Mucosa of gallbladder (tissue), 1 donor: ENCODE results near the gene FAM209A. TPM values are rescaled to one million over a fixed set of nuclear protein-coding genes. Genes with fewer than 3 reads are reported as not detected.
"Not testable (repeated sequence)": the region's sequence is repeated elsewhere in the genome, so short reads cannot be mapped to it uniquely, and the experiment has no call there.

Experiments
- DNase-seq: peaks from one replicate; pipeline ENCODE4 v3.0.0-alpha.2; 2020; ENCODE audit warnings: low spot score
- total RNA-seq: library from RNA; stranded (reverse); gene quantifications from one replicate; pipeline ENCODE4 v1.2.1, GENCODE V29; 2021
- donor health status: DM: no; HTN: no; CAD: no.

The FAM209A gene, protein sequence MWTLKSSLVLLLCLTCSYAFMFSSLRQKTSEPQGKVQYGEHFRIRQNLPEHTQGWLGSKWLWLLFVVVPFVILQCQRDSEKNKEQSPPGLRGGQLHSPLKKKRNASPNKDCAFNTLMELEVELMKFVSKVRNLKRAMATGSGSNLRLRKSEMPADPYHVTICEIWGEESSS
- 0.46 TPM for total RNA-seq

DNA sequence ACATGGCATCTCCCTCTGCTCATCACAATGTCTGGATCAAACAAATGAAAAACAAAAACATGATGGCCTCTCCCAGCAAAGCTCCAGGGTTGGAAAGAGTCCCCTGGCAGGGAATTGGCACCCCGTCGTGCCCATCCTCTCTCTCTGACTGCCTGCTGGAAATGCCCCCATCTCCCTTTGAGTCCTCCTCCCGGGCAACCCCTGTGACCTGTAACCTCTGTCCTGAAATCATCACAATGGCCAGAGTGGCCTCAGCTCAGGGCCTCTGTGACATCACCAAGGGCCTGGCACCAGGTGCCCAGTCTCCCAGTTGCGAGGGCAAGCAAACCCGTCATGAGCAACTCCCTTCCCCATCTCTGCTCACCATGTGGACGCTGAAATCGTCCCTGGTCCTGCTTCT is at the start of gene FAM209A:
FAM209A (plus strand) TSS at position 301 of the 400 bp plus-strand sequence; CDS start at position 366, 65 bp downstream.
- DNase-seq = not testable (repeated sequence)

DNA sequence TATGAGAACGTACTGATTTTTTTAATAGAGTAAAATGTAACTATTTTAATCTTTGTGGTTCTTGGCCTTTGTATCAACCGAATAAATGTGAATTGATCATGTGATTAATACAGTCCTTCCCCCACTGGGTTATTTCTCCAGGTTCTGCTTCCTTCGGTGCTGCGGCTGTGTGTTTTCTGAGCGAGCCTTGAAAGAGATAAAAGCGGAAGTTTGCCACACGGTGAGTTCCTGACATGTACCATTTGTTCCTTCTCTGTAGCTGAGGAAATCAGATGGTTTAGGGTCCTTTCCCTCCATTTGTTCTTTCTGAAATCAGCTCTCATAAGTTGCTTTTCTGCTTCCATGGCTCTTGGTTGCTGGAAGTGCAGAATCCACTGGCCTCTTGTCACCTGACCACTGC is 40.6 kb upstream of the FAM209A start:
- DNase-seq = no peak

DNA sequence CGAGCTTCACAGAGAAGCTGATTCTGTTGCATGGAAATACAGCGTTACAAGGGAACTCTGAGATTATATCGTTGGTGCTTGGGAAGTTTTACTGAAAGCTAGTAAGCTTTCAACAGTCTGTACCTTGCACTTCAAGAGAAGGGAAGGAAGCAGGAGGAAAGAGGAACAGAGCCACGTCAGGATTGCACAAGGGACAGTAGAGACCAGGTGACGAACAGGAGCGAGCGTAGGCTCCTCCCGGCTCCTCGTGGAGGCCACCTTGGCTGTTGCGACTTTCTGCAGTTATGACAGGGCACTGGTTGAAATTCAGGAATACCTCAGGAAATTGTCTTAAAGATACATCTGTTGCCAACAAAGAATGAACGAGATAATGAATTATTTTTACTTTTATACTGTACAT is 37.3 kb upstream of the FAM209A start:
- DNase-seq = no peak

DNA sequence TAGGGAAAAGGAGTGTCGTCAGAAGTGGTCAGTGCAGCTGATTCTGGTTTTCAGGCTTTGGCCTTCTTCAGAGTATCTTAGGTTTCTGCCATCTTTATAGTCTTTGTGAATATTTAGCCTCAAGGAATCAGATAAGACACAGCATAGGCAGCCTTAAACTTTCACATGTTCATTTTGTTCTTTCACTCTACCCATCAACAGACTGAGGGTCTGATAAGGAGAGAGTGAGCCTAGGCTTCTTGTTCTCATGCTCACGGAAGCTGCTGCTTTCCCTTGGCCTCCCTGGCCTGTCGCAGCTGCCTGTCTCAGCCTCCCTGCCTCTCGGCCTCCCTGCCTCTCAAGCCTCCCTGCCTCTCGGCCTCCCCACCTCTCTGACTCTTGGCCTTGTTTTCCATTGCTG is 36.0 kb upstream of the FAM209A start:
- DNase-seq = no peak

DNA sequence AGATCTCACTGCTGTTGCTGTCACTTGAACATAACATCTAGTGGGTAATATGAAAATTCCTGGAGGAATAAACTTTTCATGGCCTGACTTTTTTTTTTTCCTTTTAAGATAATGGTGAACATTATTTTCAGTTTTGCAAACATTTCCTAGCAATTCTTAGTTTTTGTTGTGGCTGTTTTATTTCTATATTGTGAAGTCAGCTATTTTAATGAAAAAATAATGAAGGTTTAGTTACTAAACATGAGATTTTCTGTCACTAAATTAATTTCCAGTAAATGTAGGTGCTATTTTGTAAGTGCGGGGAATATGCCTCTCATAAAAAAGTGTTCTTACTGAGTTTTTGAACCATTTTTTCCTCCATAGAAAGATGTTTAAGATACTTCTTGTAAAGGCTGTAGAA is 23.4 kb upstream of the FAM209A start:
- DNase-seq = no peak

DNA sequence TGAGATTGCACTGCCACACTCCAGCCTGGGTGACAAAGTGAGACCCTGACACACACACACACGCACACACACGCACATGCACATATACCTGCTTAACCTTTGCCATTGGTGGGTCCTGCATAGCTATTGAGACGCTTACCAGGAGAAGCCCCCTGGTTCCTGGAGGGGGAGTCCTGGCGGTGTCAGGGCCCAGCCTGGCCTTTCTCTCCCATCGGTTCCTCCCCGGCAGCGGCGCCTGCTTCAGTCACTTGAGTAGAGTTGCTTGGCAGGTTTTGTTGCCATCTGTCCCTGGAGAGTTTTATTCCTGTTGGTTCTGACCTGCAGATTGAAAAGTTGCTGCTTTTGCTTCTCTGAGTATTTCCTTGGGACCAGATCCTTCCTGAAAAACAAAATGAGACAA is 20.6 kb upstream of the FAM209A start:
- DNase-seq = no peak

DNA sequence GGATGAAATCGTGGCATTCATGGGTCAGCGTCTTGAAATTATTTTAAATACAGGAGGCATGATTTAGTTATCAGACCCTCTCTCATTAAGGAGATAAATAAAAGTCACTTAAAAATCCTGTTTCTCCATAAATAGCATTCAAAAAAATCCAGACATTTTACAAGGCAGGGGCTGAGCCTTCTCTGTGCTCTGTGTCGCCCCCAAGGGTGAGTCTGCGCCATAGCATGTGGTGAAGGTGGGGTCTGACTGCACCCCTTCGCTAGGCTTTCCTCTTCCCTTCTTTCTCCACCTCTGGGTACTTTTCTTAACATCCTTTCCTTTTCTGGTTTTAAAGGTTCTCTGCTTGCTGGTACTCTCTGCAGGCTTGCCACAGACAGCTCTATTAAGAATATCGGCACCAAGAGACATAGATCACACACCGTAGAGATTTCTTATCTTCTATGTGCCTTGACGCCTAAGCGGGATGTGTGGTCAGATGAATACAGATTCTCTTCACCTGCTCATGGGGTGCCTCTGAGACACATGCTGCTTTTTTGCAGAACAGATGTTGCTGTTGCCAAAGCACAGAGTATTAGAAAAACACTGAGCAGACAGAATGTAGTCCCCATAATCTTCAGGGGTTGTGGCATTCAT is 20.1 kb upstream of the FAM209A start:
- DNase-seq = no peak

DNA sequence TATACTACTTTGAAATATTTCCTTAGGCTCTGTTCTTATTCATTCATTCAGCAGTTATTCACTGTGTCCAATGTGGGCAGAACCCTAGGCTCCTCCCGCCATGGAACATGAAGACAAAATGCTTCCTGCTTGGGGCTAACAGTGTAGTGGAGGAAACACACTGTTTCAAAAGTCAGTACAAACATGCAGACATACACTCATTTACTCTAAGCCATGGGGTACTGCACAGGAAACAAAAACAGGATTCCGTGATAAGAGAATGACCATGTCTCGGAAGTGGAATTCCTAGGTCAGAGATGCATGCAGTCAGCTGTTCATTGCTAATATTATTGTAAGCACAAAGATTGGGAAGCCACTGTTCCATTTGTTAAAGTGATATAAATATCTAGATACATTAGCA is 18.4 kb upstream of the FAM209A start:
- no peak for DNase-seq

DNA sequence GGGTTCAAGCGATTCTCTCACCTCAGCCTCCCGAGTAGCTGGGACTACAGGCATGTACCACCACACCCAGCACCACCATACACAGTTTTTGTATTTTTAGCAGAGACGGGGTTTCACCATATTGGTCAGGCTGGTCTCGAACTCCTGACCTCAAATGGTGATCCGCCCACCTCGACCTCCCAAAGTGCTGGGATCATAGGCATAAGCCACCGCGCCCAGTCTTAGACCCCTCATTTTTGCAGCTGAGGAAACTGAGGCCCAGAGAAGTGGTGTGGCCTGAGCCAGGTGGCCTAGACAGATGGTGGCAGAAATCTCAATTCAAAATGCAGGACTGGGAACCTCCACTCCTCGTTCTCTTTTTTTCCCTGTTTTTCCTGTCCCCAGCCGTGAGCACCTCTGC is 12.6 kb upstream of the FAM209A start:
- DNase-seq = no peak

DNA sequence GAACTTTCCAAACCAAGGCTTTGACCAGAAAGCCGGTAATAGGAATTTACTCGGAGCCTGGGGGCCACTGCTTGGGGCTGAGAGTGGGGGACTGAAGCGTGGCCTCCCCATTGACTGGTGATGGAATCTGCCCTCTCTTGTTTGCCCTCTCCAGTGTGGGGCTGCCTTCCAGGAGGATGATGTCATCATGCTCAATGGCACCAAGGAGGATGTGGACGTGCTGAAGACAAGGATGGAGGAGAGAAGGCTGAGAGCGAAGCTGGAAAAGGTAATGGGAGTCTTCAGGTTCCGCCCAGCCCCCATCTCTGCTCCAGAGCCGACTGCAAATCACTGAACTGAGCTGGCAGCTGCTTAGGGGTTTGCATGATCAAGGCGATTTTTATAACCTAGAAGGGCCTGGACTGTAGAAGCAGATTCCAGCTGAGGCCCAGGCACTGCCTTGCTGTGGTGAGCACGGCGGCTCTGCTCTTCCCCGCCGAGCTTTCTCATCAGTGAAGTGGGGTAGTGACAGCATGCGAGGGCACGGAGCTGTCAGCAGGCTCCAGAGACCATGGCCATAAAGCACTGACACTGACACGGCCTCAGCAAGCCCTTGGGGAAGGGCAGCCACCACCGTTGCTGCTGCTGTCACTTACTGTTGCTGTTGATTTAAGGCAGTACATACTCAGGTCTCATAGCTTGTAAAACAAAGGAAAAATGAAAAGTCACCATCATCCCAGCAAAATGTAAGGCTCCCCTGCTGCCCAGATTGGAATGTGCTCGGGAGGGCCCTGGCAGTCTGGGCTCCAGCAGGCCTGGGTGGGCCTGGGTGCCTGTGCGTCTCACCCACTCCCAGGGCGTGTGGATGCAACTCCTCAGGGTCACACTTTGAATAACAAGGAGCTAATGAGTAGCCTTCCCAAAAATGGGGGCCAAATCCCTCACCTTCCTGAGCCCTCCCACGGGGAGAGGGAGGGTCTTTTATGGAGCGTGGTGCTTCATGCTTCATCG is 11.1 kb upstream of the FAM209A start:
- DNase-seq = no peak

DNA sequence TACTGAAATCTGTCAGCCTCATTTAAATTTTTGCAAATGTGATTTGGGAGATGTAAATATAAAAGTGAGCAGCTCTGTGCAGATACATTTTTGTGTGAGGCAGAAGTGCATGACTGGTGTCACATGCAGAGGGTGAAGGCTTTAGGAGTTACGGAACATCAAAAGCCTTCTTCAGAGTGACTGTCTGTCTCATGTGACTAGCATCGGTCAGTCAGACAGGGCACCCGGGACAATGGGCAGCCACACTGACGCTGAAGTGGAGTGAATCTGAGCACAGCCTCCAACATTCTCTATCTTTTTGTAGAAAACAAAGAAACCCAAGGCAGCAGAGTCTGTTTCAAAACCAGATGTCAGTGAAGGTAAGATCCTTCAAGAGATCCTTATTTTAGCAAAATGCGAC is 7.9 kb upstream of the FAM209A start:
- DNase-seq = no peak

DNA sequence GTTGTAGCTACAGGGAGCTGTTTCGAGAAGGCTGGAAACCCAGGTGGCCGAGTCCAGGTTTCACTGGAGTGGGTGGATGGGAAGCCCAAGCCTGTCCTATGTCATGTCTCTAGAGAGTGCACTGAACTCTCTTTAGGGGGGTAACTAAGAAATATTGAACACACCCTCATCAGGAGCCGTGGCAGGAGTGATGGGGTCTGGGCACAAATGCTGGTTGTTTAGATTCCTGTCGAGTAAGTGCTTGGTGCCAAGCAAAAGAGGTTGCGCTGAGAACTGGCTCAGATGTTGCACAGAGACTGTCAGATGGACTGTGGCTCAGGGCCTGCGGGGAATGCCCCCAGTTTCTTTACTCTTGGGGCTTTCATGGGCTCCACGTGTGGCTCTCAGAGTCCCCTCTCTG is 7.3 kb upstream of the FAM209A start:
- DNase-seq = no peak

DNA sequence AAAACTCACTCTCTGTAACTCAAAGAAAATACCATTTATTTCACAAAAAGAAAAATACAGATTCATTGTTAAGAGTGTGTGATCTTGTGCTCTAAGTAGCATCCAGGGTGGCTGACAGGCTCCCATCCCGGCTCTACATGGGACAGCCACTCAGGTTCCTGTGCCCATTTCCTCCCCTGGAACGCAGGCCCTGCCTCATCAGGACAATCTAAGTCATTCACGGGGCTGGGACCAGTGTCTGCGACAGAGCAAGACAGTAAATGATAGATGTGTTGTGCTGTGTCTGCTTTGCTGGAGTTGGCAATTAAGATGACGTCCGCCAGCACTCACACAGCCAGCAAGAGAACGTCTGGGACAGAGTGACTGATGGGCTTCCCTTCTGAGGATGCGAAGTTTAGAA is 6.9 kb upstream of the FAM209A start:
- no peak for DNase-seq

DNA sequence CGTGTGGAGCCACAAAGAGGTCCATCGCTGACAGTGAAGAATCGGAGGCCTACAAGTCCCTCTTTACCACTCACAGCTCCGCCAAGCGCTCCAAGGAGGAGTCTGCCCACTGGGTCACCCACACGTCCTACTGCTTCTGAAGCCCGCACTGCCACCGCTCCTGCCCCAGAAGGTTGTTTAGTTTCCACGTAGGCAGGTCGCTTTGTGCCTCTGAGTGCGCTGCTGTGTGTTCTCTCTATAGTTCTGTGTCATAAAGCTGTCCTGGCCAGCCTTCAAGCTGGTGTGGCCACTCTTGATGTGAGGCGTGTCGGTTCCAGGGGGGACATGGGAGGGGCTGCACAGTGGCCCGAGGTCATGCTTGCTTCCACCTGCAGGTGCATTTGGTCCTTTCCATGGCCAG is 6.4 kb upstream of the FAM209A start:
- DNase-seq = no peak

DNA sequence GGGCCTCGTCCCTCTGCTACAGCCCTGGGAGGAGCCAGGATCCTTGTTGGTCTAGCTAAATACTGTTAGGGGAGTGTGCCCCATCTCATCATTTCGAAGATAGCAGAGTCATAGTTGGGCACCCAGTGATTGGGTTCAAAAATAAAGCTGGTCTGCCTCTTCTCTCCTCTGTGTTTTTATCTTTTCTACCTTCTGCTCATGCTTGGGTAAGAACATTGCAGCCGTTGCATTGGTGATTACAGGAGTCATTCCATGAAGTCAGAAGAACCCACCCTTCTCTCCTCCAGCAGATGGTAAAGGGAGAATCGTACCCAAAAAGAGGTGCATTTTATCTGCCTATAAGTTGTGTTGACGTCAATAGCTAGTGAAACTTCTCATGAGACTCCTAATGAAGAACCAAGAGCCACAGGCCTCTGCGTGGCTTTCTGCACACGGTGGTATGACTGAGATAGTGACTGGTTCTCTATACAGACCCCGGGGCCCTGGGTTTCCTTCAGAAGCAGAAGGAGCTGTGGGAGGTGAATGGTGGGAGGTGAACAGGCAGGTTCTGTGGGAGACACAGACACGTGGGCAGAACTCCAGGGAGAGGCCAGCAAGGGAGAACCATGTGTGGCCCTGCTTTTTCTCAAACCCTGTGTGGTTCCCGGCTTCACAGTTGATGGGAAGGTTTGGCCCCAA is 5.7 kb upstream of the FAM209A start:
- DNase-seq = no peak

DNA sequence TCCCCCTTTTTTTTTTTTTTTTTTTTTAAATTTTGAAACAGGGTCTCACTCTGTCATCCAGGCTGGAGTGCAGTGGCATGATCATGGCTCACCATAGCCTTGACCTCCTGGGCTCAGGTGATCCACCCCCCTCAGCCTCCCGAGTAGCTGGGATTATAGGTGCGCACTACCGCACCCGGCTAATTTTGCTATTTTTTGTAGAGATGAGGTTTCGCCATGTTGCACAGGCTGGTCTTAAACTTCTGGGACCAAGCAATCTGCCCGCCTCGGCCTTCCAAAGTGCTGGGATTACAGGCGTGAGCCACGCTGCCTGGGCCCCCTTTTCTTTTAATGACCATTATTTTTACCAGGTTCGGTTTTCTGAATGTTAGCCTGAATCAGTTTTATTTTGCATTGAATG is 5.0 kb upstream of the FAM209A start:
- DNase-seq = no peak

DNA sequence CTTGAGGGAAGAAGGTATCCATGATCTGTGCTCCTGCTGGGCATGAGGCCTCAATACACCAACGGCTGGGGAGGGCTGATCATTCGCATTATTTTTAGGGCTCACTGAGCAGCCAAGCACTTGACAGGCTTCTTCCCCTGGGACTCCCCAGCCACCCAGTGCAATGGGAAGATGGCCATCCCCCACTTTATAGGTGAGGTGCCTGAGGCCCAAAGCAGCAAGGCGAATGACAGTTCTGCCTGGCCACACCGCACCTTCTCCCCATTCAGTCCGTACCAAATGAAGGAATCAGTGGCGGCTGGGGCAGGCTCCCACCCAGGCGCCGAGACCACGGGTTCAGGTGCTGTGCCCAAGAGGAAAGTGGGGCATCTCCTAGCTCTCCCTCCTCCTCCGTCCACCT is 4.4 kb upstream of the FAM209A start:
- DNase-seq = no peak

DNA sequence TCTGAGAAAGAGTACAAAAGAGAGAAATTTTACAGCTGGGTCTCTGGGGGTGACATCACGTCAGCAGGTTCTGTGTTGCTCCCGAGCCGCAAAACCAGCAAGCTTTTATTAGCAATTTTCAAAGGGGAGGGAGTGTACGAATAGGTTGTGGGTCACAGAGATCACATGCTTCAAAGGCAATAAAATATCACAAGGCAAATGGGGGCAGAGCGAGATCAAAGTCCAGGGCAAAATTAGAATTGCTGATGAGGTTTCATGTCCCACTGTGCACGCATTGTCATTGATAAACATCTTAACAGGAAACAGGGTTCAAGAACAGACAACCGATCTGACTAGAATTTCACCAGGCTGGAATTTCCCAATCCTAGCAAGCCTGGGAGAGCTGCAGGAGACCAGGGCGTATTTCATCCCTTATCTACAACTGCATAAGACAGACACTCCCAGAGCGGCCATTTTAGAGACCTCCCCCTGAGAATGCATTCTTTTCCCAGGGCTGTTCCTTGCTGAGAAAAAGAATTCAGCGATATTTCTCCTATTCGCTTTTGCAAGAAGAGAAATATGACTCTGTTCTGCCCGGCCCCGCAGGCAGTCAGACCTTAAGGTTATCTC is 3.7 kb upstream of the FAM209A start:
- not testable (repeated sequence) for DNase-seq

DNA sequence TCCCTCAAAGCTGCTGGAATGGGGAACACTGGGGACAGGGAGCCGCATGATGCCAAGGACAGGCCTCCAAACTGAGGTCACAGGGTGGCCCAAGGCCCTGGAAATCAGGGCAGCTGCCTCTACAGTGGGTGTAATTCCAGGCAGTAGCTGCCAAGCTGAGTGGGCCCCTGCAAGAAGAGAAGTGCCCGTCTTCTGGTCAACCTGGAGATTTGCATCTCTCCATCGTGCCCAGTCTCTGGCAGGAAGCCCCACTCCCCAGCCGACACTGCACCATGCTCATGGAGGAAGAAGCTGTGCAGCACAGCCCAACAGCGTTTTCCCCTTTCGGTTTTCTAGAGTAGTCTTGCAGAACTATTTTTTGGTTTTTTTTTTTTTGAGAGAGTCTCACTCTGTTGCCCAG is 2.2 kb upstream of the FAM209A start:
- DNase-seq = no peak

DNA sequence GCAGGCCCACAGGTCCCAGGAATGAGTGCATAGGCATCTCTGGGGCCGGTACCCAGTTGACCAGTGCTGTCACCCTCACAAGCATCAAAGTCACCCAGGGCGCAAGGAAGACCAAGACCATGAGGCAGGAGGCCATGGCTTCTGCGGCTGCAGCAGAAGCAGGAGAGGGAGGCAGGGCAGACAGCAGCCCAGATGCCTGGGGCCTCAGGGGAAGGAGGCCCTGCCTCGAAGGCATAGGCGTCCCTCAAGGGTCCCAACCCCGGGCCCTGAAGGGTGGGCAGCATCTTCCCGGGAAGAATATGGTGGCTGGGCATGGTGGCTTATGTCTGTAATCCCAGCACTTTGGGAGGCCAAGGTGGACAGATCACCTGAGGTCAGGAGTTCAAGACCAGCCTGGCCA is 3.0 kb downstream of the FAM209A start:
- no peak for DNase-seq

DNA sequence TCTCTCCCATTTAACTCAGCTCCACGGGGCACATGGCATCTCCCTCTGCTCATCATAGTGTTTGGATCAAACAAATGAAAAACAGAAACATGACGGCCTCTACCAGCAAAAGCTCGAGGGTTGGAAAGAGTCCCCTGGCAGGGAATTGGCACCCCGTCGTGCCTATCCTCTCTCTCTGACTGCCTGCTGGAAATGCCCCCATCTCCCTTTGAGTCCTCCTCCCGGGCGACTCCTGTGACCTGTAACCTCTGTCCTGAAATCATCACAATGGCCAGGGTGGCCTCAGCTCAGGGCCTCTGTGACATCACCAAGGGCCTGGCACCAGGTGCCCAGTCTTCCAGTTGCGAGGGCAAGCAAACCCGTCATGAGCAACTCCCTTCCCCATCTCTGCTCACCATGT is 8.4 kb downstream of the FAM209A start, which contains the start of gene FAM209B:
FAM209B (plus strand) TSS at position 301 of the 400 bp plus-strand sequence; CDS start at position 397, 96 bp downstream.
- not testable (repeated sequence) for DNase-seq

DNA sequence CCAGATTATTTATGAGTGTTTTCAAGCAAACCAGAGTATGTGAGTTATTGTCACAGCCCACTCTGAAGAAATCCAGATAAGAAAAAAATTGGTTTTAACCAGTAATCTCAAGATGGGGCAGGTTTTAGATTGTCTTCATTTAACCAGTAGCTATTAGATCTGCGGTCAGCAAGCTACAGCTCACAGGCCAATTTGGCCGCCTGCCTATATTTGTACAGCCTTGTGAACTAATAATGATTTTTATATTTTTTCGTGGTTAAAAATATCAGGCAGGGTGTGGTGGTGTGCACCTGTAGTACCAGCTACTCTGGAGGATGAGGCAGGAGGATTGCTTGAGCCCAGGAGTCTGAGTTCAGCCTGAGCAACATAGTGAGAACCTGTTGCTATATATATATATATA is 13.5 kb downstream of the FAM209A start:
- no peak for DNase-seq
